Jurkat, Clone E6-1 (cell line): Measurements from ENCODE around the gene ANKRD22.

Source experiments
- DNase-seq: peaks from one replicate; pipeline ENCODE4 v3.0.0-alpha.2; 2011; ENCODE audit warnings: low read depth, low spot score
- H3K4me3 ChIP-seq: 2 replicates; pipeline ENCODE4 v1.5.1; 2011; ENCODE audit warnings: mild to moderate bottlenecking, low read length, control low read depth, moderate library complexity

The ANKRD22 gene

DNA sequence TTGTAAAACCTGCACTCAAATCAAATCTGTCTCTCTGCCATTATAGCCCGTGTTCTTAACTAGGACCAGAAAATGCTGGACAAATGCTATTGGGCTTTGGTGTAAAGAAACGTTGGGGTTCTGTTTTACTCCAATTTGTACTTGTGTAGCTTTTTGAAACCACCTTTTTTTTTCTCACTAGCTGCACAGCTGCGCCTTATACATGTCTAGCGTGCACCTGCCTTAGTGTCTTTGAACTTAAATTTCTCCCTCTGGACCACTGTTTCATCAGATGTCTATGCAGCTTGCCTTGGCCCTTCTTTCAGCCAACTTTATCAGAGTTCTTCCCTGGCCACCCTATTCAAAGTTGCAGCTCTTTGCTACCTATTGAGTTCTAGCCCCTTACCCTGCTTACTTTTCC is 42.0 kb downstream of the ANKRD22 start:
- H3K4me3 ChIP-seq: no peak overlapping the region
- DNase-seq: no peak

- DNase-seq: no peak
- H3K4me3 ChIP-seq: no peak overlapping the region
These were observed 45.7 kb downstream of the ANKRD22 start for GRCh38 chr10:88805924-88806323.

- no peak for DNase-seq
- H3K4me3 ChIP-seq: no peak overlapping the region
These were observed 46.3 kb downstream of the ANKRD22 start for GRCh38 chr10:88805361-88805760.

- no peak overlapping the region for H3K4me3 ChIP-seq
- DNase-seq: no peak
These were observed 47.4 kb downstream of the ANKRD22 start for GRCh38 chr10:88804083-88804812.

- no peak overlapping the region for H3K4me3 ChIP-seq
- DNase-seq: no peak
These were observed 48.0 kb downstream of the ANKRD22 start for GRCh38 chr10:88803641-88804040.

DNA sequence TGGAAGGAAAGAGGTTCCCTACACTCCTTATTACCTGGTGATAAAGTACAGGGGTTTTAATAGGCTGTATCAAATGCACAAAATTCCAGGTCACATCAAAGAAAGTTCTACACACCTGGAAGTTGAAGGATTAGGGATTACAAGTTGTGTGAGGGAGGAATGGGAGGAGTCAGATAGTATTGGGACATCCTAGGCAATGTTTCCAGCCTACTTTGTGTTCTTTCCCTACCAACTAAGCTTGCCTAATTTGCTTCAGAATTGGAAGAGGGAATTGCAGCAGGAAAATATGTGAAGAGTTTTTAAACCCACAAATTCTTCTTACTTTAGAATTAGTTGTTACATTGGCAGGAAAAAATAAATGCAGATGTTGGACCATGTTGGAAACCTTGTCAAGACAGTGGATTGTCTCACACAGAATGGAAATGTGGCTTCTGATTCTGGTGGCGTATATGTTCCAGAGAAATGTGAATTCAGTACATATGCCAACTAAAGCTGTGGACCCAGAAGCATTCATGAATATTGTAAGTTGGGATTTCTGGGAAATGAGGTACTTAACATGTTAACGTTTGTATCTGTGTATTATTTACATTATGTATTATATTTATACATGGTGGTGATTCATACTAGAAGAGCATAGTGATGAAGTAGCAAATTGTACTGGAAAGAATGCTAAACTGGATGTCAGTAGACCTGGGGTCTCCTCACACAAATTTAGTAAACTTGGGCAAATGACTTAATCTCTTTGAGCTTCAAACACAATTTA is 48.9 kb downstream of the ANKRD22 start, which contains the start of gene LIPM:
Gene LIPM (plus strand): TSS at position 208 of the 763 bp plus-strand sequence. CDS start 167 bp downstream, at position 375.
- no peak within 1 kb of the TSS for H3K4me3 ChIP-seq
- DNase-seq: no peak

GRCh38 chr10:88800152-88801125 is 51.2 kb downstream of the ANKRD22 start:
- no peak overlapping the region for H3K4me3 ChIP-seq
- DNase-seq: no peak

DNA sequence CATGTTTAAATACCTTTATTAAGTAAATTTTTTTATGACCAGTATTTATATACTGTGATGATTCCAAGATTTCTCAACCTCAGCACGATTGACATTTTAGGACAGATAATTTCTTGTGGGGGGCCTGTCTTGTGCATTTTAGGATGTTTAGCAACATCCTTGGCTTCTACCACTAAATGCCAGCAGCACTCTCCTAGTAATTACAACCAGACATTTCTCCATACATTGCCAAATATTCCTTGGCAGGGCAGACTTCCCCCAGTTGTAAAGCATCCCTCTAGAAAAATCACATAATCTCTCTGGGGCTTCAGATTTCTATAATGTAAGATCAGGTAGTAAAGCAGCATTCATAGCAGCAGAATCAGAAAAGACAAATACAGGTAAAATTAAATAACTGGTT is 56.9 kb downstream of the ANKRD22 start:
- DNase-seq: no peak
- H3K4me3 ChIP-seq: no peak overlapping the region

GRCh38 chr10:88793712-88794299 is 57.8 kb downstream of the ANKRD22 start:
- peak; percentile 53 for DNase-seq
- no peak overlapping the region for H3K4me3 ChIP-seq

- no peak for DNase-seq
- H3K4me3 ChIP-seq: no peak overlapping the region
These were observed 59.0 kb downstream of the ANKRD22 start for GRCh38 chr10:88792661-88793060.

- DNase-seq: peak; percentile 41
- no peak overlapping the region for H3K4me3 ChIP-seq
These were observed 59.7 kb downstream of the ANKRD22 start for GRCh38 chr10:88791924-88792323.

DNA sequence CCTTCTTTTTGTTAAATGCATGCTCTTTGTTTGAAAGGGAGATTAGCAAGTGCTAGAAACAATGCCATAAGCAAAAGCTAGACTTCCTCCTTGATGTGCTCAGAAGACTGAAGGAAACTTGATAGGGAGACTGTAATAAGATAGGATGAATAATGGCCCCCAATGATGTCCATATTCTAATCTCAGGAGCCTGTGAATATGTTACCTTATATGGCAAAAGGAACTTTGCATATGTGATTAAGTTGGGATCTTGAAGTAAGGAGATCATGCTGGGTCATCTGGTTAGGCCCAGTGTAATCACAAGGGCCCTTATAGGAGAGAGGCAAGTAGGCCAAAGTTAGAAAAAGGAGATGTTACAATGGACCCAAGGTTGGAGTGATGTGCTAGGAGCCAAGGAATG is 62.7 kb downstream of the ANKRD22 start:
- DNase-seq: no peak
- H3K4me3 ChIP-seq: no peak overlapping the region

- DNase-seq: no peak
- no peak overlapping the region for H3K4me3 ChIP-seq
These were observed 64.2 kb downstream of the ANKRD22 start for GRCh38 chr10:88787463-88787862.

- no peak for DNase-seq
- H3K4me3 ChIP-seq: no peak overlapping the region
These were observed 65.4 kb downstream of the ANKRD22 start for GRCh38 chr10:88786032-88786770.

GRCh38 chr10:88783724-88784123 is 67.9 kb downstream of the ANKRD22 start:
- DNase-seq: no peak
- no peak overlapping the region for H3K4me3 ChIP-seq

DNA sequence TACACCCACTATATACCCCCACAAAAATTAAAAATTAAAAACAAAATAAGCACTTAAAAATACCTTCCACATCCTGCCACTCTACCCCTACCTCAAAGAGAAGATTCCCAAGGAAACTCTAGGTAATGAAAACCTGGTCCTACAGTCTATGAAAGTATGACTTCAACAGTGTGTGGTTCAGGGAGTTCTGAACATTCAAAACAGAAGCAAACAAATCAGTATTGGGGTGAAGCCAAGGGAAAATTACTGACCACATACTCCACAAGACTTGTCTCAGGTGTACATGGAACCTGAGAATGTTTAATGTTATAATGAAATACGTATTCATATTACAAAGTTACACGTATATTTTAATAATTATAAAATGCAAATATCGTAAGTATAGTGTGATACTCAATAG is 69.4 kb downstream of the ANKRD22 start:
- DNase-seq: no peak
- no peak overlapping the region for H3K4me3 ChIP-seq

DNA sequence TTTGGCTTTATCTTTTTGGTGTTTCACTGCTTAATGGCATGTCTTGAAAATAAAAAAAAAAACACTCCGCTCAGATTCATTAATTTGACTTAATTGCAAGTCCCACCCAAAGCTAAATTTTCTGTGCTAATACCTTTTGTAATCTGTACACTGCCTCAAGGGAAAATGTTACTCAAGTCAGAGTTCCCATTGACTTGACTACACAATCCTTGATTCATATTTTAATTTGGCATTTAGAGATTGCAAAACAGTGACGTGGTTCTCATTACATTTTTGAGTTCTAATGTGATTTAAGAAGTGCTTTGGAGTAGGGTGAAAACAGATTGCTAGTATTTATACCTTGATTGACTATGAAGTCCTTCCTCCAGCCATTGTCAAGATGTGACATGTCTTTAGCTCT is 70.4 kb downstream of the ANKRD22 start:
- no peak overlapping the region for H3K4me3 ChIP-seq
- DNase-seq: no peak
